ENCODE measurements around the gene EDDM3A. TPM values are rescaled to one million over a fixed set of nuclear protein-coding genes. Genes with fewer than 3 reads are reported as not detected.

Gene EDDM3A, protein sequence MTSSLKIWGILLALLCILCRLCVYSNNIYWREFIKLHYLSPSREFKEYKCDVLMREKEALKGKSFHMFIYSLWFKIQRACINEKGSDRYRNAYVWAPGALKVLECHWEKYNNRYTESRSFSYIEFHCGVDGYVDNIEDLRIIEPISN
- total RNA-seq (2013; cell fraction: nucleolus; rRNA removed), result not detected in 2 replicates
- total RNA-seq (2014; rRNA removed) (not detected in 2 replicates), total RNA-seq (2014; rRNA removed; fragmentation: Illumina TruSeq; extraction: Trizol) (not detected in 2 replicates), total RNA-seq (2021) (not detected in 2 replicates), polyA plus RNA-seq (2011; rRNA removed) (not detected in 2 replicates), polyA plus RNA-seq (2014; fragmentation: Illumina TruSeq; extraction: Trizol) (not detected in 2 replicates), polyA plus RNA-seq (2014; fragmentation: Nextera tagmentation; extraction: Ambion mirVana) (not detected), polyA plus RNA-seq (2014; rRNA removed) (not detected in 2 replicates), polyA plus RNA-seq (2016; fragmentation: Nextera tagmentation; extraction: Ambion mirVana) (not detected), polyA minus RNA-seq (2011; rRNA and poly(A)+ RNA removed) (not detected in 2 replicates), Bru-seq, nascent RNA (not detected), BruChase-seq, experiment 1, labeled RNA remaining after a 6-hour chase (not detected), BruChase-seq, experiment 2, labeled RNA remaining after a 2-hour chase (not detected)
- polyA plus RNA-seq (2011; ENCODE audit: low read depth), result not detected
- not detected in 2 replicates for polyA plus RNA-seq (2011; cell fraction: cytosol; rRNA removed)
- not detected in 2 replicates for polyA plus RNA-seq (2011; cell fraction: nucleus; rRNA removed)
- not detected in 2 replicates for polyA plus RNA-seq (2012)
- not detected in 2 replicates for polyA minus RNA-seq (2011; cell fraction: cytosol; rRNA and poly(A)+ RNA removed)
- not detected in 2 replicates for polyA minus RNA-seq (2011; cell fraction: nucleus; rRNA and poly(A)+ RNA removed)
- long read RNA-seq, experiment 1, result 0 reads
- long read RNA-seq, experiment 2, result 0 reads

DNA sequence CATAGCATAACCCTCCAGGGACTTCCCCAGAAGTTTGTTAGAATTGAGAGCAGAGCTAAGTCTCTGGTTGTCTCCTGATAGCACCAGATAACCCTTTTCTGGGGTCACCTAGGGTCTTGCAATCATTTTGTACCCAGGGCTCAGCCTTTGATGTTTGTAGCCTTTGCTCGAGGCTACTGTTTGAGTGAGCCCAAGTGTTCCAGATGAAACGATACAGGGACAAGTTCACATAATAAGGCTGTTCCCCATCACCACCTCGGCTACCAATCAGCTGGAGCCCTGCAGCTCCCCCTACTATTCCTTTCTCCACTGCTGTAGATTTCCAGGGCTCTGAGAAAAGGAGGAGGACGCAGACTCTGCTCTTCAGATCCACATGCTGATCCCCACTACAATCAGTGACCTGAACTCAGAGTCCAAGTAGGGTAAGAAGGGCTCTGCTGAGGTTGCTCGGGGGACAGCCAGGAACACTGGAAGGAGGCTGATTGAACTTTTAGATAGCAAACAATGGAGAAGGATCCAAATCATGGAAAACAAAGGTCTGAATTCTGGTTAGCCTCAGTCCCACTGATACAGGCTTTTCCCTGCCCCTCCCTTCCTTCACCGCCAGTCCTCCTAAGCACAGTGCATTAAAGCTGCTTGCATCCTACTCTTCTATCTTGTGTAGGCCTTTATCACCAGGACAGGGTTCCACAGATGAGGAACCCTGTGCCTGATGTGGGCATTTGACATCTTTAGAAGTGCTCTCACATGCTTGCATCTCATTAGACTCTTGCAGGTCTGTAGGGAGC lies at the start of gene EDDM3A:
TSS of gene EDDM3A (plus strand) at position 317 of the 788 bp plus-strand sequence. CDS start 1,694 bp downstream, outside the sequence.
- no peaks in the 10 kb centered on the region; the same call in 2 of the 3 replicates for H3K9me3 ChIP-seq (replicated peaks; ENCODE audit: control insufficient read depth, insufficient read depth, low read length)
- DNase-seq (ENCODE audit: low read depth, low spot score) (no peak), ATAC-seq (no peak), FAIRE-seq (no peak)
- no peak within 1 kb of the TSS for H2AFZ ChIP-seq (ENCODE audit: control insufficient read depth, low read depth, low read length)
- no peak within 1 kb of the TSS for H3K27ac ChIP-seq (ENCODE audit: control insufficient read depth, insufficient read depth)
- TF ChIP-seq KAT2A (conservative IDR thresholded peaks at IDR 0.05; ENCODE audit: control insufficient read depth, low read depth, low read length) (no peak), TARDBP (IDR thresholded peaks at IDR 0.05; ENCODE audit: borderline replicate concordance) (no peak), YY1 (IDR thresholded peaks at IDR 0.05; ENCODE audit: low read depth, low read length) (no peak), POU2F2 (IDR thresholded peaks at IDR 0.05; ENCODE audit: borderline replicate concordance, low read depth, low read length) (no peak), IRF4 (IDR thresholded peaks at IDR 0.05; ENCODE audit: low read depth, low read length) (no peak), DPF2 (IDR thresholded peaks at IDR 0.05) (no peak), JUNB (IDR thresholded peaks at IDR 0.05) (no peak), SIX5 (IDR thresholded peaks at IDR 0.05; ENCODE audit: low read depth, low read length, severe bottlenecking) (no peak), CBFB (IDR thresholded peaks at IDR 0.05; ENCODE audit: low read depth) (no peak), ZBED1 (IDR thresholded peaks at IDR 0.05; ENCODE audit: borderline replicate concordance) (no peak), WRNIP1 (IDR thresholded peaks at IDR 0.05; ENCODE audit: borderline replicate concordance, low read depth, low read length) (no peak), HDAC2 (IDR thresholded peaks at IDR 0.05) (no peak)
- TF ChIP-seq, protein P1, sequence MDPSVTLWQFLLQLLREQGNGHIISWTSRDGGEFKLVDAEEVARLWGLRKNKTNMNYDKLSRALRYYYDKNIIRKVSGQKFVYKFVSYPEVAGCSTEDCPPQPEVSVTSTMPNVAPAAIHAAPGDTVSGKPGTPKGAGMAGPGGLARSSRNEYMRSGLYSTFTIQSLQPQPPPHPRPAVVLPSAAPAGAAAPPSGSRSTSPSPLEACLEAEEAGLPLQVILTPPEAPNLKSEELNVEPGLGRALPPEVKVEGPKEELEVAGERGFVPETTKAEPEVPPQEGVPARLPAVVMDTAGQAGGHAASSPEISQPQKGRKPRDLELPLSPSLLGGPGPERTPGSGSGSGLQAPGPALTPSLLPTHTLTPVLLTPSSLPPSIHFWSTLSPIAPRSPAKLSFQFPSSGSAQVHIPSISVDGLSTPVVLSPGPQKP (IDR thresholded peaks at IDR 0.05; ENCODE audit: low read depth, low read length), result no peak
- TF ChIP-seq, protein P2, sequence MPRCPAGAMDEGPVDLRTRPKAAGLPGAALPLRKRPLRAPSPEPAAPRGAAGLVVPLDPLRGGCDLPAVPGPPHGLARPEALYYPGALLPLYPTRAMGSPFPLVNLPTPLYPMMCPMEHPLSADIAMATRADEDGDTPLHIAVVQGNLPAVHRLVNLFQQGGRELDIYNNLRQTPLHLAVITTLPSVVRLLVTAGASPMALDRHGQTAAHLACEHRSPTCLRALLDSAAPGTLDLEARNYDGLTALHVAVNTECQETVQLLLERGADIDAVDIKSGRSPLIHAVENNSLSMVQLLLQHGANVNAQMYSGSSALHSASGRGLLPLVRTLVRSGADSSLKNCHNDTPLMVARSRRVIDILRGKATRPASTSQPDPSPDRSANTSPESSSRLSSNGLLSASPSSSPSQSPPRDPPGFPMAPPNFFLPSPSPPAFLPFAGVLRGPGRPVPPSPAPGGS (IDR thresholded peaks at IDR 0.05; ENCODE audit: borderline replicate concordance, insufficient read depth, low read depth, low read length, poor library complexity, severe bottlenecking), result no peak
- TF ChIP-seq, protein P3, sequence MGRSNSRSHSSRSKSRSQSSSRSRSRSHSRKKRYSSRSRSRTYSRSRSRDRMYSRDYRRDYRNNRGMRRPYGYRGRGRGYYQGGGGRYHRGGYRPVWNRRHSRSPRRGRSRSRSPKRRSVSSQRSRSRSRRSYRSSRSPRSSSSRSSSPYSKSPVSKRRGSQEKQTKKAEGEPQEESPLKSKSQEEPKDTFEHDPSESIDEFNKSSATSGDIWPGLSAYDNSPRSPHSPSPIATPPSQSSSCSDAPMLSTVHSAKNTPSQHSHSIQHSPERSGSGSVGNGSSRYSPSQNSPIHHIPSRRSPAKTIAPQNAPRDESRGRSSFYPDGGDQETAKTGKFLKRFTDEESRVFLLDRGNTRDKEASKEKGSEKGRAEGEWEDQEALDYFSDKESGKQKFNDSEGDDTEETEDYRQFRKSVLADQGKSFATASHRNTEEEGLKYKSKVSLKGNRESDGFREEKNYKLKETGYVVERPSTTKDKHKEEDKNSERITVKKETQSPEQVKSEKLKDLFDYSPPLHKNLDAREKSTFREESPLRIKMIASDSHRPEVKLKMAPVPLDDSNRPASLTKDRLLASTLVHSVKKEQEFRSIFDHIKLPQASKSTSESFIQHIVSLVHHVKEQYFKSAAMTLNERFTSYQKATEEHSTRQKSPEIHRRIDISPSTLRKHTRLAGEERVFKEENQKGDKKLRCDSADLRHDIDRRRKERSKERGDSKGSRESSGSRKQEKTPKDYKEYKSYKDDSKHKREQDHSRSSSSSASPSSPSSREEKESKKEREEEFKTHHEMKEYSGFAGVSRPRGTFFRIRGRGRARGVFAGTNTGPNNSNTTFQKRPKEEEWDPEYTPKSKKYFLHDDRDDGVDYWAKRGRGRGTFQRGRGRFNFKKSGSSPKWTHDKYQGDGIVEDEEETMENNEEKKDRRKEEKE (IDR thresholded peaks at IDR 0.05), result no peak
- H3K4me3 ChIP-seq, result no peak within 1 kb of the TSS
- H3K4me1 ChIP-seq (ENCODE audit: control insufficient read depth, insufficient read depth, low read length), result no peaks in the 10 kb centered on the region
- H3K79me2 ChIP-seq (ENCODE audit: control insufficient read depth, insufficient read depth, low read length), result no peaks in the 10 kb centered on the region
- intact Hi-C loops (cut with micrococcal nuclease; ENCODE audit: unreplicated experiment), result no loop called here
- no TSS peak for BruUV-seq (replicated peaks)
- in situ Hi-C loops (cut with MboI), result no loop called here
- no peaks in the 10 kb centered on the region for H4K20me1 ChIP-seq (ENCODE audit: control insufficient read depth, insufficient read depth)
- no peaks in the 10 kb centered on the region for H3K27me3 ChIP-seq (replicated peaks in 1 of 2; ENCODE audit: control insufficient read depth in 2 of 2, insufficient read depth in 2 of 2, low read length in 1 of 2)
- ChIA-PET CTCF (interaction anchor here (1.0 to 1.4 kb wide), 3 partner anchors 10 to 112 kb away, joined by 3 to 4 read pairs (median 4); no protein-coding TSS in a partner anchor), SMC1A (ENCODE audit: uncharacterized antibody, unreplicated experiment) (no interaction called here), RAD21 (ENCODE audit: unreplicated experiment) (interaction anchor here (0.7 kb wide), 1 partner anchor 28 kb away, joined by 3 read pairs; no protein-coding TSS in a partner anchor), POLR2A (no interaction called here)
- 46% methylated on average over 6 of the region's 6 CpGs for WGBS (ENCODE audit: insufficient coverage, insufficient replicate concordance, low lambda C conversion rate, missing lambda C conversion rate)
- H3K4me2 ChIP-seq (ENCODE audit: control insufficient read depth, insufficient read depth), result no peak within 1 kb of the TSS
- H3K9ac ChIP-seq (ENCODE audit: control insufficient read depth, insufficient read depth, low read length), result no peak within 1 kb of the TSS
- H3K36me3 ChIP-seq (ENCODE audit: control insufficient read depth in 2 of 2, insufficient read depth in 2 of 2, low read length in 1 of 2), result no peaks in the 10 kb centered on the region

Measured in GM12878 (cell line).